GM23338 (cell line): Measurements from ENCODE around the gene LRRFIP1. TPM values are rescaled to one million over a fixed set of nuclear protein-coding genes. Genes with fewer than 3 reads are reported as not detected.

Experiments used
- ATAC-seq: fragments of 200-7000 bp; cut with Tn5 transposase; 3 replicates; pipeline ENCODE4 v1.9.1; 2020
- DNase-seq: peaks from one replicate; pipeline ENCODE4 v3.0.0-alpha.2; 2015; ENCODE audit warnings: low spot score
- H2AFZ ChIP-seq: fragments of 200-600 bp; sonication (generic); 2 replicates; pipeline ENCODE4 v1.8.0; 2016; ENCODE audit warnings: antibody characterized with exemption, mild to moderate bottlenecking, moderate library complexity
- H3F3A ChIP-seq: fragments of 200-600 bp; sonication (generic); replicated peaks from 2 replicates; pipeline ENCODE4 v1.8.0; 2017; ENCODE audit warnings: antibody characterized with exemption, mixed run types, low read depth
- H3K27ac ChIP-seq: fragments of 200-600 bp; sonication (generic); 2 replicates; pipeline ENCODE4 v1.6.1; 2016; ENCODE audit warnings: low read depth
- H3K27me3 ChIP-seq: fragments of 200-600 bp; sonication (generic); 2 replicates; pipeline ENCODE4 v1.8.0; 2016; ENCODE audit warnings: mild to moderate bottlenecking, mixed run types, moderate library complexity; ENCODE audit not compliant: insufficient read depth
- H3K36me3 ChIP-seq: fragments of 200-600 bp; sonication (generic); 2 replicates; pipeline ENCODE4 v1.8.0; 2016; ENCODE audit warnings: mild to moderate bottlenecking; ENCODE audit not compliant: insufficient read depth
- H3K4me1 ChIP-seq: fragments of 200-600 bp; sonication (generic); 2 replicates; pipeline ENCODE4 v1.8.0; 2016; ENCODE audit warnings: mild to moderate bottlenecking, moderate library complexity; ENCODE audit not compliant: insufficient read depth
- H3K4me2 ChIP-seq: fragments of 200-600 bp; sonication (generic); 2 replicates; pipeline ENCODE4 v1.7.1; 2017; ENCODE audit warnings: mixed run types
- H3K4me3 ChIP-seq: fragments of 200-600 bp; sonication (generic); 2 replicates; pipeline ENCODE4 v1.6.1; 2016; ENCODE audit warnings: mixed run types
- H3K79me2 ChIP-seq: fragments of 200-600 bp; sonication (generic); replicated peaks from 2 replicates; pipeline ENCODE4 v1.8.0; 2017; ENCODE audit warnings: mild to moderate bottlenecking; ENCODE audit not compliant: insufficient read depth
- H3K9me2 ChIP-seq: fragments of 200-600 bp; sonication (generic); 2 replicates; pipeline ENCODE4 v1.8.0; 2017; ENCODE audit not compliant: insufficient read depth
- H4K20me1 ChIP-seq: fragments of 200-600 bp; sonication (generic); replicated peaks from 2 replicates; pipeline ENCODE4 v1.8.0; 2017; ENCODE audit warnings: mild to moderate bottlenecking; ENCODE audit not compliant: insufficient read depth
- H3K27ac Mint-ChIP-seq: 2 replicates; pipeline ENCODE4 v1.8.0; 2020; ENCODE audit warnings: inconsistent platforms, mild to moderate bottlenecking, moderate library complexity, mixed read lengths
- H3K27me3 Mint-ChIP-seq: 3 replicates; pipeline ENCODE4 v1.8.0; 2022; ENCODE audit warnings: low read depth, mild to moderate bottlenecking, moderate library complexity, mixed read lengths, inconsistent platforms; ENCODE audit not compliant: insufficient read depth, poor library complexity
- H3K36me3 Mint-ChIP-seq: 3 replicates; pipeline ENCODE4 v1.8.0; 2021; ENCODE audit warnings: low read depth, mild to moderate bottlenecking, inconsistent platforms, moderate library complexity, mixed read lengths
- H3K4me1 Mint-ChIP-seq: 3 replicates; pipeline ENCODE4 v1.8.0; 2020; ENCODE audit warnings: mild to moderate bottlenecking, inconsistent platforms, mixed read lengths
- H3K4me3 Mint-ChIP-seq: 3 replicates; pipeline ENCODE4 v1.8.0; 2021; ENCODE audit warnings: moderate library complexity, mild to moderate bottlenecking, inconsistent platforms, mixed read lengths
- H3K9me3 Mint-ChIP-seq: 3 replicates; pipeline ENCODE4 v1.8.0; 2020; ENCODE audit warnings: moderate library complexity, mild to moderate bottlenecking, inconsistent platforms, mixed read lengths
- CREB1 ChIP-seq: fragments of 250-450 bp; sonication (Bioruptor Pico); IDR thresholded peaks from 2 replicates; pipeline ENCODE4 v1.5.0; 2020; ENCODE audit warnings: low read depth, mild to moderate bottlenecking, moderate library complexity
- CTCF ChIP-seq, 2 experiments: fragments of 200-600 bp in 1 of 2; sonication (generic) in 1 of 2; conservative IDR thresholded peaks; 2 replicates each; pipeline versions ENCODE4 v1.5.1 to v1.6.1; 2016 to 2017; ENCODE audit warnings: antibody characterized with exemption in 2 of 2, low read depth in 2 of 2, mild to moderate bottlenecking in 2 of 2, moderate library complexity in 1 of 2
- ETS1 ChIP-seq: IDR thresholded peaks from 2 replicates; pipeline ENCODE4 v1.6.1; 2016; ENCODE audit warnings: antibody characterized with exemption
- EZH2 ChIP-seq: fragments of 200-600 bp; sonication (generic); IDR thresholded peaks from one replicate; pipeline ENCODE4 v1.8.0; 2017; ENCODE audit warnings: antibody characterized with exemption, mild to moderate bottlenecking, low read depth; ENCODE audit not compliant: unreplicated experiment
- EZH2phosphoT487 ChIP-seq: fragments of 200-600 bp; sonication (generic); IDR thresholded peaks from one replicate; pipeline ENCODE4 v1.8.1; 2018; ENCODE audit warnings: antibody characterized with exemption; ENCODE audit not compliant: unreplicated experiment
- JUNB ChIP-seq: IDR thresholded peaks from one replicate; pipeline ENCODE4 v1.6.1; 2016; ENCODE audit warnings: antibody characterized with exemption; ENCODE audit not compliant: unreplicated experiment
- NANOG ChIP-seq: IDR thresholded peaks from 2 replicates; pipeline ENCODE4 v1.6.1; 2016; ENCODE audit warnings: antibody characterized with exemption, borderline replicate concordance
- POLR2AphosphoS5 ChIP-seq: IDR thresholded peaks from 2 replicates; pipeline ENCODE4 v1.6.1; 2016; ENCODE audit warnings: antibody characterized with exemption, low read depth
- REST ChIP-seq: IDR thresholded peaks from one replicate; pipeline ENCODE4 v1.6.1; 2018; ENCODE audit warnings: antibody characterized with exemption; ENCODE audit not compliant: unreplicated experiment
- STAT1 ChIP-seq: IDR thresholded peaks from one replicate; pipeline ENCODE4 v1.6.1; 2016; ENCODE audit warnings: antibody characterized with exemption; ENCODE audit not compliant: unreplicated experiment
- ZNF114 ChIP-seq: fragments of 250-450 bp; sonication (Bioruptor Pico); IDR thresholded peaks from 2 replicates; pipeline ENCODE4 v1.5.0; 2020; ENCODE audit warnings: mild to moderate bottlenecking, moderate library complexity
- ZNF331 ChIP-seq: fragments of 250-450 bp; sonication (Bioruptor Pico); IDR thresholded peaks from 2 replicates; pipeline ENCODE4 v1.5.0; 2020; ENCODE audit warnings: low read depth, mild to moderate bottlenecking, moderate library complexity
- ZNF462 ChIP-seq: fragments of 250-450 bp; sonication (Bioruptor Pico); IDR thresholded peaks from 2 replicates; pipeline ENCODE4 v1.5.0; 2020; ENCODE audit warnings: mild to moderate bottlenecking, moderate library complexity
- polyA plus RNA-seq: library from polyadenylated mRNA; unstranded; fragments of >200 nt; fragmentation: Nextera tagmentation; extraction: Ambion mirVana; gene quantifications from 2 replicates; pipeline ENCODE4 v1.2.1, GENCODE V29; 2016
- total RNA-seq: library from RNA; depleted of rRNA; stranded (reverse); fragments of >200 nt; shearing (Covaris generic); gene quantifications from 2 replicates; pipeline ENCODE4 v1.2.3, GENCODE V29; 2014

LRRFIP1 gene
- total and polyA plus RNA-seq, 2 experiments from 2014 or later: 59.6 to 178 TPM

- no peak overlapping the region for H3K4me2 ChIP-seq
- H2AFZ ChIP-seq: no peak overlapping the region
- H3K9me3 Mint-ChIP-seq: no peaks in the 10 kb centered on the region
- H3K79me2 ChIP-seq: peaks cover 87% of the 10 kb centered on the region
- H3K4me1 Mint-ChIP-seq: peaks cover 70% of the 10 kb centered on the region
- TF ChIP-seq NANOG: no peak
- no peak for TF ChIP-seq REST
- TF ChIP-seq ZNF462 (CRISPR knock-in tag): no peak
- TF ChIP-seq ETS1: no peak
- no peak for TF ChIP-seq JUNB
- no peak for TF ChIP-seq EZH2phosphoT487
- no peak for TF ChIP-seq CREB1 (CRISPR knock-in tag)
- TF ChIP-seq STAT1: no peak
- no peak for TF ChIP-seq ZNF331 (CRISPR knock-in tag)
- no peak for TF ChIP-seq POLR2AphosphoS5
- no peak for TF ChIP-seq EZH2
- no peak for TF ChIP-seq ZNF114
- TF ChIP-seq CTCF (conservative IDR thresholded peaks at IDR 0.05; ENCODE audit: low read depth in 2 of 2): no peak
- H3K36me3 Mint-ChIP-seq: peaks cover 3% of the 10 kb centered on the region; the same call in 1 of the 3 replicates
- H3K27me3 Mint-ChIP-seq: no peaks in the 10 kb centered on the region
- H3K4me3 Mint-ChIP-seq: no peak overlapping the region
- ATAC-seq: peak; percentile 7; the same call in 2 of the 3 replicates
- H4K20me1 ChIP-seq: peaks cover 44% of the 10 kb centered on the region; the same call in 1 of the 2 replicates
- H3K4me3 ChIP-seq: no peak overlapping the region
- 0 out of 2 replicates have a peak, but pooled peaks cover 3% of the 10 kb centered on the region for H3K36me3 ChIP-seq
- H3K27me3 ChIP-seq: no peaks in the 10 kb centered on the region
- no peak for DNase-seq
- H3K4me1 ChIP-seq: peaks cover 65% of the 10 kb centered on the region
- no peak overlapping the region for H3K27ac Mint-ChIP-seq
- peaks cover 7% of the 10 kb centered on the region; the same call in 1 of the 2 replicates for H3F3A ChIP-seq
- no peaks in the 10 kb centered on the region for H3K9me2 ChIP-seq
- no peak overlapping the region for H3K27ac ChIP-seq
Measured at GRCh38 chr2:237731663-237732062, 104.3 kb downstream of the LRRFIP1 start.
